Pulmonary artery endothelial cell (primary cell): ENCODE data around the gene KRTAP5-1. TPM values are rescaled to one million over a fixed set of nuclear protein-coding genes. Genes with fewer than 3 reads are reported as not detected.
"Not testable (repeated sequence)": the region's sequence is repeated elsewhere in the genome, so short reads cannot be mapped to it uniquely, and the experiment has no call there.

Source experiments
- DNase-seq: peaks from one replicate; pipeline ENCODE4 v3.0.0-alpha.2; 2011; ENCODE audit warnings: low read depth, low spot score
- total RNA-seq: library from RNA; depleted of rRNA; stranded (reverse); fragments of >200 nt; gene quantifications from 2 replicates; pipeline ENCODE4 v1.2.3, GENCODE V29; 2014

Gene KRTAP5-1
- total RNA-seq, 1 donor from 2014 or later: not detected

- DNase-seq: no peak
Observed at GRCh38 chr11:1603629-1604028, 18.5 kb upstream of the KRTAP5-1 start.

GRCh38 chr11:1601663-1602062 lies 16.6 kb upstream of the KRTAP5-1 start:
- DNase-seq: not testable (repeated sequence)

- DNase-seq: no peak
Observed at GRCh38 chr11:1600626-1601025, 15.5 kb upstream of the KRTAP5-1 start.

- no peak for DNase-seq
Observed at GRCh38 chr11:1598816-1599215, 13.7 kb upstream of the KRTAP5-1 start.

GRCh38 chr11:1598406-1598805 lies 13.3 kb upstream of the KRTAP5-1 start:
- not testable (repeated sequence) for DNase-seq

GRCh38 chr11:1597994-1598380 lies 12.9 kb upstream of the KRTAP5-1 start, which contains the start of gene KRTAP5-2:
Gene KRTAP5-2 (minus strand): TSS chr11:1598294. CDS start chr11:1598250, 44 bp downstream.
- no peak for DNase-seq

- no peak for DNase-seq
Observed at GRCh38 chr11:1597331-1597993, 12.4 kb upstream of the KRTAP5-1 start.

- DNase-seq: not testable (repeated sequence)
Observed at GRCh38 chr11:1596576-1597121, 11.6 kb upstream of the KRTAP5-1 start.

GRCh38 chr11:1595994-1596575 lies 11.0 kb upstream of the KRTAP5-1 start:
- not testable (repeated sequence) for DNase-seq

GRCh38 chr11:1592628-1593027 lies 7.5 kb upstream of the KRTAP5-1 start:
- no peak for DNase-seq

- no peak for DNase-seq
Observed at GRCh38 chr11:1589996-1590395, 4.9 kb upstream of the KRTAP5-1 start.

GRCh38 chr11:1589191-1589963 lies 4.3 kb upstream of the KRTAP5-1 start:
- DNase-seq: not testable (repeated sequence)

- DNase-seq: no peak
Observed at GRCh38 chr11:1586699-1587098, 1.6 kb upstream of the KRTAP5-1 start.

- DNase-seq: not testable (repeated sequence)
Observed at GRCh38 chr11:1582909-1583308, 2.2 kb downstream of the KRTAP5-1 start.

GRCh38 chr11:1581976-1582375 lies 3.1 kb downstream of the KRTAP5-1 start:
- no peak for DNase-seq

- no peak for DNase-seq
Observed at GRCh38 chr11:1576825-1577224, 8.3 kb downstream of the KRTAP5-1 start.

GRCh38 chr11:1575756-1576155 lies 9.3 kb downstream of the KRTAP5-1 start:
- DNase-seq: not testable (repeated sequence)

GRCh38 chr11:1574933-1575242 lies 10.2 kb downstream of the KRTAP5-1 start:
- no peak for DNase-seq

- no peak for DNase-seq
Observed at GRCh38 chr11:1574238-1574932, 10.7 kb downstream of the KRTAP5-1 start.

GRCh38 chr11:1573903-1574237 lies 11.2 kb downstream of the KRTAP5-1 start:
- no peak for DNase-seq

- no peak for DNase-seq
Observed at GRCh38 chr11:1573077-1573902, 11.8 kb downstream of the KRTAP5-1 start.
